ENCODE results near the gene KRT74.

- TF ChIP-seq, protein P1, sequence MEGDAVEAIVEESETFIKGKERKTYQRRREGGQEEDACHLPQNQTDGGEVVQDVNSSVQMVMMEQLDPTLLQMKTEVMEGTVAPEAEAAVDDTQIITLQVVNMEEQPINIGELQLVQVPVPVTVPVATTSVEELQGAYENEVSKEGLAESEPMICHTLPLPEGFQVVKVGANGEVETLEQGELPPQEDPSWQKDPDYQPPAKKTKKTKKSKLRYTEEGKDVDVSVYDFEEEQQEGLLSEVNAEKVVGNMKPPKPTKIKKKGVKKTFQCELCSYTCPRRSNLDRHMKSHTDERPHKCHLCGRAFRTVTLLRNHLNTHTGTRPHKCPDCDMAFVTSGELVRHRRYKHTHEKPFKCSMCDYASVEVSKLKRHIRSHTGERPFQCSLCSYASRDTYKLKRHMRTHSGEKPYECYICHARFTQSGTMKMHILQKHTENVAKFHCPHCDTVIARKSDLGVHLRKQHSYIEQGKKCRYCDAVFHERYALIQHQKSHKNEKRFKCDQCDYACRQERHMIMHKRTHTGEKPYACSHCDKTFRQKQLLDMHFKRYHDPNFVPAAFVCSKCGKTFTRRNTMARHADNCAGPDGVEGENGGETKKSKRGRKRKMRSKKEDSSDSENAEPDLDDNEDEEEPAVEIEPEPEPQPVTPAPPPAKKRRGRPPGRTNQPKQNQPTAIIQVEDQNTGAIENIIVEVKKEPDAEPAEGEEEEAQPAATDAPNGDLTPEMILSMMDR (IDR thresholded peaks at IDR 0.05 in 4 of 5, conservative IDR thresholded peaks at IDR 0.05 in 1 of 5) = no peak
- TF ChIP-seq POLR2A (IDR thresholded peaks at IDR 0.05) = no peak
Measured at GRCh38 chr12:52587563-52587962, 13.9 kb upstream of the KRT74 start.
